Gastroesophageal sphincter (tissue), 4 donors: Measurements from ENCODE around the gene SIT1. TPM values are rescaled to one million over a fixed set of nuclear protein-coding genes. Genes with fewer than 3 reads are reported as not detected.

Experiments used
- ATAC-seq: fragments of 150-250 bp; one replicate; pipeline ENCODE4 v1.9.1; 2016; ENCODE audit warnings: mild to moderate bottlenecking, moderate library complexity
- H3K27ac ChIP-seq, 4 donors: fragments of 200-600 bp; sonication (generic) in 3 of 4; 1 replicate in 3 of 4; 2 replicates in 1 of 4; pipeline ENCODE4 v1.5.1; 2016 to 2019
- H3K27me3 ChIP-seq: fragments of 200-600 bp; sonication (generic); one replicate; pipeline ENCODE4 v1.5.1; 2019
- H3K36me3 ChIP-seq, 2 donors: fragments of 200-600 bp; sonication (generic); one replicate each; pipeline ENCODE4 v1.5.1; 2019; ENCODE audit warnings: control low read depth in 1 of 2
- H3K4me1 ChIP-seq, 3 donors: fragments of 200-600 bp; sonication (generic); 1 replicate in 2 of 3; 2 replicates in 1 of 3; pipeline ENCODE4 v1.5.1; 2016 to 2019; ENCODE audit warnings: control low read depth in 2 of 3
- H3K4me3 ChIP-seq, 2 donors: fragments of 200-600 bp; sonication (generic); one replicate each; pipeline ENCODE4 v1.5.1; 2019; ENCODE audit warnings: mild to moderate bottlenecking in 1 of 2, moderate library complexity in 1 of 2
- H3K9me3 ChIP-seq, 3 donors: fragments of 200-600 bp; sonication (generic); one replicate each; pipeline ENCODE4 v1.5.1; 2017 to 2019; ENCODE audit warnings: control low read depth in 2 of 3
- CTCF ChIP-seq, 4 experiments: fragments of 200-600 bp in 2 of 4; fragments of 450-650 bp in 2 of 4; sonication (generic) in 1 of 4; IDR thresholded peaks; one replicate each; pipeline ENCODE4 v1.5.1; 2017 to 2019; ENCODE audit warnings: antibody characterized with exemption in 4 of 4, mild to moderate bottlenecking in 2 of 4, moderate library complexity in 2 of 4
- EP300 ChIP-seq: sonication (generic); formaldehyde crosslinking; IDR thresholded peaks from one replicate; pipeline ENCODE4 v1.6.1; 2017; ENCODE audit warnings: antibody characterized with exemption, mild to moderate bottlenecking
- POLR2A ChIP-seq, 2 donors: fragments of 450-650 bp; IDR thresholded peaks; one replicate each; pipeline ENCODE4 v1.6.1; 2017; ENCODE audit warnings: antibody characterized with exemption in 2 of 2, mild to moderate bottlenecking in 2 of 2, moderate library complexity in 1 of 2
- POLR2AphosphoS5 ChIP-seq: sonication (generic); formaldehyde crosslinking; IDR thresholded peaks from one replicate; pipeline ENCODE4 v1.6.1; 2017; ENCODE audit warnings: antibody characterized with exemption
- WGBS, 2 donors: methylation state at CpG; one replicate each; pipeline ENCODE4 v1.1.5; 2018; ENCODE audit warnings: low coverage in 1 of 2; 5-methylcytosine and 5-hydroxymethylcytosine counted together
- total RNA-seq, 4 donors: library from RNA; depleted of rRNA; stranded (reverse); fragments of >200 nt; gene quantifications; one replicate each; pipeline ENCODE4 v1.1.0, GENCODE V29; 2016

Gene SIT1
- total RNA-seq, 4 donors from 2014 or later: 1.2 to 1.6 (median 1.6) TPM; not detected in 1

- Histone ChIP-seq H3K36me3 (no peaks in the 10 kb centered on the region), H3K27me3 (no peaks in the 10 kb centered on the region), H3K27ac (no peak overlapping the region), H3K4me3 (no peak overlapping the region), H3K4me1 (peaks cover 0 to 38% (median 9%) of the 10 kb centered on the region in 3 donors), H3K9me3 (no peaks in the 10 kb centered on the region)
- WGBS, 2 donors: 100% methylated on average over 1 of the region's 3 CpGs; no CpG with 5 or more reads in 1 of the 2 donors
- no peak for TF ChIP-seq EP300
- ATAC-seq: no peak
Observed at GRCh38 chr9:35667939-35668338, 17.2 kb upstream of the SIT1 start.

- H3K4me3 ChIP-seq: no peak overlapping the region
- H3K4me1 ChIP-seq: peaks cover 0 to 48% (median 15%) of the 10 kb centered on the region in 3 donors
- WGBS, 2 donors: 90 to 92% methylated on average over 4 to 5 of the region's 5 CpGs
- H3K27ac ChIP-seq: peak overlapping the region in 2 of 4 donors; percentile 22 to 100
- H3K9me3 ChIP-seq: no peaks in the 10 kb centered on the region
- ATAC-seq: no peak
- no peaks in the 10 kb centered on the region for H3K27me3 ChIP-seq
- TF ChIP-seq CTCF (IDR thresholded peaks at IDR 0.05) (no peak), POLR2AphosphoS5 (no peak), EP300 (no peak), POLR2A (IDR thresholded peaks at IDR 0.05) (no peak)
- no peaks in the 10 kb centered on the region for H3K36me3 ChIP-seq
Observed at GRCh38 chr9:35666549-35666948, 15.8 kb upstream of the SIT1 start.

- TF ChIP-seq CTCF (IDR thresholded peaks at IDR 0.05) (no peak), POLR2A (IDR thresholded peaks at IDR 0.05) (no peak)
- H3K27me3 ChIP-seq: no peaks in the 10 kb centered on the region
- H3K27ac ChIP-seq: peak overlapping the region in 3 of 4 donors; percentile 22 to 100 (median 100)
- H3K9me3 ChIP-seq: no peaks in the 10 kb centered on the region
- ATAC-seq: no peak
- peaks cover 0 to 54% (median 17%) of the 10 kb centered on the region in 3 donors for H3K4me1 ChIP-seq
- no peak overlapping the region for H3K4me3 ChIP-seq
- WGBS, 2 donors: 11 to 79% methylated on average over 1 of the region's 1 CpG
- peaks cover 0 to under 1% of the 10 kb centered on the region in 2 donors for H3K36me3 ChIP-seq
Observed at GRCh38 chr9:35666045-35666444, 15.3 kb upstream of the SIT1 start.

GRCh38 chr9:35665471-35665818 lies 14.7 kb upstream of the SIT1 start:
- Histone ChIP-seq H3K9me3 (no peaks in the 10 kb centered on the region), H3K27ac (peak overlapping the region in 3 of 4 donors; percentile 99 to 100 (median 100)), H3K4me3 (peak overlapping the region; percentile 16 to 60), H3K36me3 (peaks cover 0 to 6% of the 10 kb centered on the region in 2 donors), H3K4me1 (peaks cover 0 to 60% (median 17%) of the 10 kb centered on the region in 3 donors), H3K27me3 (no peaks in the 10 kb centered on the region)
- no peak for ATAC-seq
- 29 to 31% methylated on average over 3 to 5 of the region's 5 CpGs for WGBS, 2 donors
- TF ChIP-seq POLR2AphosphoS5 (no peak), EP300 (no peak), POLR2A (IDR thresholded peaks at IDR 0.05) (no peak), CTCF (IDR thresholded peaks at IDR 0.05) (no peak)

- no CpG with 5 or more reads among the region's 58 CpGs for WGBS, 2 donors
- Histone ChIP-seq H3K36me3 (peaks cover 0 to 11% of the 10 kb centered on the region in 2 donors), H3K4me3 (peak within 1 kb of the TSS; percentile 16 to 60), H3K9me3 (no peaks in the 10 kb centered on the region), H3K27ac (peak within 1 kb of the TSS; percentile 94 to 100 (median 100)), H3K27me3 (no peaks in the 10 kb centered on the region), H3K4me1 (peaks cover 0 to 66% (median 17%) of the 10 kb centered on the region in 3 donors)
- TF ChIP-seq CTCF (IDR thresholded peaks at IDR 0.05) (peak in 3 of 4 experiments; percentile 16 to 37 (median 27)), EP300 (no peak), POLR2AphosphoS5 (peak; percentile 64), POLR2A (IDR thresholded peaks at IDR 0.05) (peak in 1 of 2 donors; percentile 27)
- ATAC-seq: peak; percentile 78
Observed at GRCh38 chr9:35664531-35665470, 14.1 kb upstream of the SIT1 start, which contains the start of gene ARHGEF39. Gene ARHGEF39, minus strand, starts transcription at chr9:35665195. Its CDS starts 26 bp downstream, at chr9:35665169.
